NCI-H226 (cell line): Measurements from ENCODE around the gene KLHL22.
"Not testable (repeated sequence)": the region's sequence is repeated elsewhere in the genome, so short reads cannot be mapped to it uniquely, and the experiment has no call there.

Experiments used
- DNase-seq: peaks from one replicate; pipeline ENCODE4 v3.0.0-alpha.2; 2015

The KLHL22 gene

DNA sequence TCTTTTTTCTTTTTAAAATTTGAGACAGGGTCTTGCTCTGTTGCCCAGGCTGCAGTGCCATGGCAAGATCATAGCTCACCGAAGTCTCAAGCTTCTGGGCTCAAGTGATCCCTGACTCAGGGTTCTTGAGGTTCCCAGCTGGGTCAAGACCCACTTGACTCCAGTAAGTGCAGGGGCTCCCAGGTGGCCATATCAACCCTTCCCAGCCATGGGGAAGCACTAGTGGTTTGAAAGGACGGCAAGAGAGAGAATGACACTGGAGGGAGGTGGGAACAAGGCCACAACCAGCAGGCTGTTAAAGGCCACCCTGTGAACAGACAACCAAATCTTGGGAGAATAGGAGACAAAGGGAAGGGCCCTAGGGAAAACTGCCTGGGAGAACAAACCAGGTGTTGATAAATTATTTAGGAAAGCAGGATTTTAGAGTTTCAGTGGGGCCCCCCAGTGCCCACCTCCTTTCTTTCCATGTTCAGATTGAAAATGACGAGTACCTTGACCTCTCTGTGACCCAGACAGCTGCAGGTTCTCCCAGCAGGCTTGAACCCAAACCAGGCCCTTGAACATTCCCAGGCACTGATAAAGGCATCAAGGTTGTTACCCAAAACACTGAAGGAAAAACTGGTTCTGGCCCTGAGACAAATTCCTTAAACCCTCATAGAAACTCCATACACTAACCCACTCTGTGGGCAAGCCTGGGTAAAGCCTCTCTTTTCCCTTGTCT lies 28.8 kb downstream of the KLHL22 start:
- DNase-seq = no peak

DNA sequence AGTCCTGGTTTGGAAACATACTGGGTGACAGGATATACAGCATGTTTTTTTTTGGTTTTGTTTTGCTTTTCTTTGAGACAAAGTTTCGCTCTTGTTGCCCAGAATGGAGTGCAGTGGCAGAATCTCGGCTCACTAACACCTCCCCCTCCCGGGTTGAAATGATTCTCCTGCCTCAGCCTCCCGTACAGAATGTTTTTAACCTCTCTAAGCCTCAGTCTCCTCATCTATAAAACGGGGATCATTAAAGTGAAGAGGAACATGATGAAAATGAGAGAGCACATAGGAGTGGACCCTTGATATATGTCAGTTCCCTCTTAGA lies 29.9 kb downstream of the KLHL22 start:
- no peak for DNase-seq

DNA sequence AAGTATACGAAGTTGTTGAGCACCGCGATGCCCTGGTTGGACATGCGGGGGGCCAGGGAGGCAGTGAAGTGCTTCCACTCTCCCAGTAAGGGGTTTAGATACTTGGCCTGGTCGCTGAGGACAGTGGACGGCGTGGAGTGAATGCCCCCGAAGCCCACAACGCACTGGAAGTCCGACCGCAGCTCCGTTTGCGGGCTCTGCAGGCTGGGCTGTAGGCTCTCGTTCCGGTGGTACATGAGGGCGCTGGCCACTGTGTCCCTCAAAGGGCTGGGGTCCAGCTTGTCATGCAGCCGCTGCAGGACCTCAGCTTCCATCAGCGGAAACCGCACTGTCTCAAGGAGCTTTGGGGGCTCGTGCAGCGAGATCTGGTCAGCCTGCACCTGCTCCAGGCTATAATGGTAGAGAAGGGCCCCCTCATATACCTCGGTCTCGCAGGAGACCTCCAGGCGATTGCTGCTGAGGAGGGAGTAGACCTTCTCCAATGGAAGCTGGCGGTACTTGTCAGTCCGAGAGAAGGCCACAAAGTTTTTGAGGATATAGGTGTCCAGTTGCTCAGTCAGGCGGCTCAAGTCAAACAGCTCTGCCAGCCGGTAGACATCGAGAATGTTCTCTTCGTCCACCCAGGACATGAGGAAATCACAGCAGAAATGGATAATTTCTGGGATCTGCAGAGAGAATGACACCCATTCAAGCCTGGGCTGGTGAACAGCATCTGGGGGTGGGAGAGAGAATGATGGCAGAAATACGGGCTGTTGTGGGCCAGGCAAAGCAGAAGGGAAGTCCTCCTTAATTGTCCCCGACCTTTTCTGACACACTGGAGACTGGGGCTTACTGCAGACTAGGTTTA lies 30.5 kb downstream of the KLHL22 start:
- DNase-seq = no peak

DNA sequence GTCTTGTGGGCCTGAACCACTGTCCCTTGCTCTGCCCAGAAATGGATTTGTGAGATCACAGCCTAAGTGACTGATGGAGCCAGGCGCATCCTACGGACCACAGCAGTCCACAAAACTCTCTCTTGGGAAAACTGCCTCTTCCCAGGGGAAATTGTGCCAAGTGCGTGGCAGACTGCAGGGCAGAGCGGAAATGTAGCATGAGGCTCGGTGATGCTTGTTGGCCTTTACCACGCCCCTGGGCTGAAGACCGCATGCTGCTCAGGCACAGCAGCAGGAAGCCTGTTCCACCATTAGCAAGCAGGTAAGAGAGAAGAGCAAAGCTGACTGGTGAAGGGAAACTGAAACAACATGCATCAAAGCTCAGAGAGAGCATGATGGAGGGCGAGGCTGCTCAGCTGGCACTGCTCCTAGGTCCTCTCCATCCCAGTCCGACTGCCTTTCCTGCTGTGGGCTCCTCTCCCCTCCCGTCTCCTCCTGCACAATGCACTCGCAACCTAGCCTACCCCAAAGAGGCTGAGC lies 31.4 kb downstream of the KLHL22 start:
- no peak for DNase-seq

DNA sequence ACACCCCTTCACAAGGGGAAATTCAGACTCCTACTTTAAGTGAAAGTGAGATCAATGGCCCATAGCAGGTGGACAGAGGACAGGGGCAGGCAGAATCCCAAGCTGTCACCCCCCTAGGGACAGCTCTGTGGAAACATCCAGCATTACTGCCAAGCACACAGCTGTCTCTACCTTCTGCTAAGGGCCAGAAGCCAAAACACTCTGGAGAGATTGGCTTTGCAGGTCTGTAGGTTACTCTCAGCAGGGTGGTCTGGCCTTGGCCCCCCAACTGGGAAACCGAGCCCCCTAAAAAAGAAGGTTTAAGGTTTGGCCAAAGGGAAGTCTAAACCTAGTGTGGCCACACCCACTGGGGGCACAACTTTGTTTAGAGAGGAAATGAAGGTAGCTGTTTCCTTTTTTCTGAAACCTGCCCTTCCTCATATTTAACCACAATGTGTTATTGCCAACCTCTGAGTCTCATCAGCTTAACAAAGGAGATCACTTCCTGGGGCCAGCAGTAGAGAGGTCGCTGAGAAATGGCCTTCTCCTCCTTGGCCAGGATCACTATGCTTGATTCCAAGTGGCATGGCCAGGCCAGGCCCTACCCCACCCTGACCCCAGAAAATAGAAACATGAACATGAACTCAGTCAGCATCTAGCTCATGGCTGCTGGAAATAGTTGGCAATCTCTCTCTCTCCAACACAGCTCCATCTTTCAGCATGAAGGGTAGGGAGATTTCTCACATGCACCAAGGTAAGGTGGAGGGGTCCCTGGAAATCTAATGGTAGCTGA lies 32.1 kb downstream of the KLHL22 start:
- DNase-seq = no peak

DNA sequence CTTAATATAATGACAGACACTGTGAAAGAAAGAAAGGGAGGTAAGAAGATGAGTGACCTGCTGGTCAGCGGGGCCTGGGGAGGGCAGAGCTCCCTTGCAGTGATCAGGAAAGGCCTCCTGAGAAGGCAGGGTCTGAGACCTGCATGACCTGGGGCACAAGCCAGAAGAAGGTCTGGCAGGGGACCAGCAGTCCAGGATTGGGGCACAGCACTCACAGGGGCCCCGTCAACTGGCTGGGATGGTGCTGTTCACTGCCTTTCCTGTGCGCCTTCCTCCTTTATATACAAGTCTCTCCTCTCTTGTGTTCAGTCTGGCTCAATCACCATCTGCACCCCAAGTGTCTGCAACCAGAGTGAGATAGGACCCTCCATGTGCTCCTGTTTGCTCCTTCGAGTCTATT lies 35.7 kb downstream of the KLHL22 start:
- no peak for DNase-seq

DNA sequence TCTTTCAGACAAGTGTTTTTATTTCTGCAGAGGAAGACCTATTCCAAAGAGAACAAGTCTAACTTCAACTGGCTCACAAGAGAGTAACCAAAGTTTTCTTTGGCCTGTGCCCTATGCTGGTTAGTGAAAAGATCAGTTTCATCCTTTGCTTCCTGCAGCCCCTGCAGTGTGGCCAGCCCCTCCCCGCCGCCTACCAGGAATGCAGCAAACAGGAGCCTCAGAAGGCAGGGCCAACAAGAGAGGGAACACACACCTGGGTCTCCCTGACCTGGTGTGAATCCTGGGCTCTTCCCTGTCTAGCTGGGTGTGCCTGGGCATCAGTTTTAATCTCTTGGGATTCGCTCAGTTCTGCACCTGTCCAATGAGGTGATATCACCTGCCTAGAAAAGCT lies 36.4 kb downstream of the KLHL22 start:
- DNase-seq = no peak

DNA sequence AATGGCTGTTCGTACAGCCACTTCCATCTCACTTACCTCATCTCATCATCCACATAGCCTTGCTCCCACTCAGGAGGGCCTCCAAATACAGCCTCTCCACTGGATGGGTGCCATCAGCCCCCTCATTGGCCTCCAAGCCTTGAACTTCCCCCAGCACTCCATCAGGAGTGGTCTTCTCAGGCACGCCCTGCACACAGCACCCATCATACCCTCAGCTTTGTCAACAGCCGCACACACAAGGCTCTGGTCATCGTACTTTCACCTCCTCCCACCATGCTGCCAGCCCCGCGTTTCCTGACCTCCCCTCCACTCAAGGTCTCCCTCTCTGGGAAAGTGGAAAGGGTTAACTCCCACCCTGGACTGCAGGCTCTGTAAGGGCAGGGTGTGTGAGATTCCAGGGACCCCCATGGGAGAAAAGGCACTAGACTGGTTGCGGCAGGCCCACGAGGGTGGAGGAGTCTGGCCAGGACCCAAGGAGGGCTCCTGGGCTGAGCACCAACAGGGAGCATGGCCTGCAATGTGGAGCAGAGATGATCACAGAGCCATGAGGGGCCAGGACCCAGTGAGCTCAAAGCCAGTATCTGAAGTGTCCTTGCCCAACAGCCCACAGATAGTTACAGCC lies 37.0 kb downstream of the KLHL22 start:
- DNase-seq = no peak

DNA sequence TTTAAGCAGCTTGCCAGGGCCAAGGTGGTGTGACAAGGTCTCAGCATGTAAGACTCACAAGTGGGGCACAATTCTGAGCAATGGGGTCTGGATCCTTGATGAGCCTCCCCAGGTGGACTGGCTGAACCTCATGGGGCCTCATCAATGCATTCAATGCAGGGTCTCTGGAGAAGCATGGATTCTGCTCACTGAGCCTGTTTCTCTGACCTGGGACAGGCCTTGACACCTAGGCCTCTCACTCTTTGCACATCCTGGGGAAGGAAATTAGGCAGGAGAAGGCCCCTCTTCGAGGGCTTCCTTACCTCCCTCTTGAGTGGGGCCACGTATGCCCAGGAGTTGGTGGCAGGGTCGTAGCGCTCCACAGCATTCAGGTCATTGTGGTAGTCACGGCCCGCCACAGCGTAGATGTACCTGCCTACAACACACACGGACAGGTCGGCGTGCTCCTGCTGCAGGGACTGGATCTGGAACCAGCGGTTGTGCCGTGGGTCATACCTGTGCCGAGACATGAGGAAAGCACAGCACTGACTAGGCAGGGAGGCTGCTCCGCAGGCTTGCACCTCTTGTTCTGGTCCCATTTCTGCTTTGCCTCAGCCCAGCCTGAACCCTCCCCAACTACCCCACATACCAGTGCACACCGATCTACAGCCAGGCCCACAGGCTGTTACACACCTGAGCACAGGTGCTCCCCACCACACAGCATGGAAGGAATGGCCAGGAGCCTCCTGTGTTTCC lies 37.9 kb downstream of the KLHL22 start:
- no peak for DNase-seq

DNA sequence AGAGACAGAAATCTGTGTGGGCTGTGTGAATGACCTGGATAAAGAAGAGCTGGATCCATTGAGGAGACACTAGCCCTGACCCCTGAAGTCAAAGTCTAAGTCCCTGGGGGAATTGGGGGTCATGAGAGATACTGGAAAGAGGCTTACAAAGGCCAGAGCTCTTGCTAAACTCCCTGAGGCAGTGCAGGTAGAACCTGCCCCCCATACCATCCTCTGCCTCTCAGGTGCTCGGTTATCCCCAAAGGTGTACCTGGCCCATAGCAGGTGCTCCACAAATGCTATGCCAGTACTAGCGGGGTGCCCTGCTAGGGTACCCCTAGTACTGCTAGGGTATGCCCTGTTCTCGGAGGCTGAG lies 38.9 kb downstream of the KLHL22 start:
- no peak for DNase-seq

DNA sequence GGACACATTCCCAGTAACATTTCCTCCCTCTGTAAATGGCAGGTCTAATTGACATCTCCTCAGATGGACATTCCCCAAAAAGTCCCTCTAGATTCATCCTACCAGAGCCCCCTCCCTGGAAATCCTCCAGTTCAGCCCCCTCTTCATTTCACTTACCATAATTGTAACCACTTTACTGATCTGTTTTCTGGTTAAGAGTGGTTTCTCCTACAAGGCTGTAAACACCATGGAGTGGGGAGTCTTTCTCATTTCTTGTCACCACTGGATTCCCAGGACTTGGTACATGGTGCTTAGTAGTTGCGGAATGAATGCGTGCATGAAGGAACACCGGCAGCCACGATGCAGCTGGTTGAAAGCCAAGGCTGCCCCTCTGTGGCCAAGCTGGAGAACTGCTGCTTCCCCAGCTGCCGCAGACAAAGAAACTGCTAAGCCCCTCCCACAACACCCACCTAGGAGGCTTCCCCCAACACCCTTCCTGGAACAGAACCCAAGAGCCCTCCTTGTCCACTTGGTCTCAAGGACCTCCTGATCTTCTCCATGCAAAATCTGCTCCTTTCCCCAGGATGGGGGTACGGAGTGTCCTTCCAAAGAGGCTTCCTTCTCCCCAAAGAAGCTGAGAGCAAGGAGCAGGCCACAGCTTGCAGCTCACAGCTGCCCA lies 39.4 kb downstream of the KLHL22 start:
- DNase-seq = peak; percentile 5

DNA sequence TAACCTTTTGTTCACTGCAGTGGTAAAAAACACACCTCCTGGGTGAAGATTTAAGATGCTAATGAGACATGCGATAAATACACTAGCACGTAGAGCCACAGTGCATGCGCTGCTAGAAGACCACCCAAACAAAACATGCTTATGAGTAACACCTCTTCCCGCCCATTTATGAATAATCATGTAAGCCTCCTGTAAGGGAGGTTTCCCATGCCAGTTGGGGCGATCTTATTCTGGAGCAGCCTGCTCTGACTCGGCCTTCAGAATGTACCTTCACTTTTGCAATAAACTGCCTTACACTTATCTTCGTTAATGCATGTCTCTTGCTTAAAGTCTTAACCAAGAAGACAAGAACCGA lies 39.9 kb downstream of the KLHL22 start:
- no peak for DNase-seq

DNA sequence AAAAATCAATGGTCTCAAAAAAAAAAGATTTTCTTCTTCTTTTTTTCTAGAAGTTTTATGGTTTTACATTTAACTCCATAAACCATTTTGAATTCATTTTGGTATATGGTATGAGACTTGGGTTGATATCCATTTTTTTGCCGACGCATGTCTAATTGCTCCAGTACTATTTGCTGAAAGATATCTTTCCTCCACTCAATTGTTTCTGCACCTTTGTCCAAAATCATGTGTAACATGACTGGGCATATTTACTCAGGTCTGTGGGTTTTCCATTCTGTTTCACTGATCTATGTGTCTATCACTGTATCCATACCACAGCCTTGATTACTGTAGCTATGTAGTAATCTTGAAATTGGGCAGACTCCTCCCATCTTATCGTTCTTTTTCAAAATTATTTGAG lies 42.4 kb downstream of the KLHL22 start:
- no peak for DNase-seq

DNA sequence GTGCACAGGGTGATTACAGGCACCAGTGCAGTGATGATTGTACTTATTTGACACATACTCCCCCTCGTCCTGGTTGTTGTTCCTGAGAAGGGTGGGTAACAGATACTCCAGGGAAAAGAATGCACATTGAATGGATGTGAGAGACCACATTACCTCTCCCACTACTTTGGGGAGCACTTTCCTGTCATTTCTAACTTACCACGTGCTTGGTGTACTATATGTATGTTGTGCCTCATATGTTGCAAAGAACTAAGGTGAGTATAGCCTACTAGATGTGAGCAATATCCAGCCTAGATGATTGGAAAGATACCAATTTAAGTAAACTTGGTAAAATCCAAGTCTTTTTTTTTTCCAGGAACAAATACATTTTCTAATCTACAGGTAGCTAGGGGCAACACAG lies 43.7 kb downstream of the KLHL22 start:
- no peak for DNase-seq

DNA sequence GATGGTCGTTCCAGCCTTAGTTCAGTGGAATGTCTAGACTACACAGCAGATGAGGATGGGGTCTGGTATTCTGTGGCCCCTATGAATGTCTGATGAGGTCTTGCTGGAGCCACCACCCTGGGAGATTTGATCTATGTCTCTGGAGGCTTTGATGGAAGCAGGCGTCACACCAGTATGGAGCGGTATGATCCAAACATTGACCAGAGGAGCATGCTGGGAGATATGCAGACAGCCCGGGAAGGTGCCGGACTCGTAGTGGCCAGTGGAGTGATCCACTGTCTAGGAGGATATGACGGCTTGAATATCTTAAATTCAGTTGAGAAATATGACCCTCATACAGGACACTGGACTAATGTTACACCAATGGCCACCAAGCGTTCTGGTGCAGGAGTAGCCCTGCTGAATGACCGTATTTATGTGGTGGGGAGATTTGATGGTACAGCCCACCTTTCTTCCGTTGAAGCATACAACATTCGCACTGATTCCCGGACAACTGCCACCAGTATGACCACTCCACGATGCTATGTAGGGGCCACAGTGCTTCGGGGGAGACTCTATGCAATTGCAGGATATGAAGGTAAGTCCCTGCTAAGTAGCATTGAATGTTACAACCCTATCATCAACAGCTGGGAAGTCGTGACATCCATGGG lies 44.3 kb downstream of the KLHL22 start:
- DNase-seq = not testable (repeated sequence)

DNA sequence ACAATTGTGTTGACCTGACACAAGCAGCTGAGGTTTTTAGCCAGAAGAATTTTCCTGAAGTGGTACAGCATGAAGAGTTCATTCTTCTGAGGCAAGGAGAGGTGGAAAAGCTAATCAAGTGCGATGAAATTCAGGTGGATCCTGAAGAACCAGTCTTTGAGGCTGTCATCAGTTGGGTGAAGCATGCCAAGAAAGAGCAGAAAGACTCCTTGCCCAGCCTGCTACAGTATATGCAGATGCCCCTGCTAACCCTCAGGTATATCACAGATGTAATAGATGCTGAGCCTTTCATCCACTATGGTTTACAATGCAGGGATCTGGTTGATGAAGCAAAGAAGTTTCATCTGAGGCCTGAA lies 45.1 kb downstream of the KLHL22 start:
- no peak for DNase-seq

DNA sequence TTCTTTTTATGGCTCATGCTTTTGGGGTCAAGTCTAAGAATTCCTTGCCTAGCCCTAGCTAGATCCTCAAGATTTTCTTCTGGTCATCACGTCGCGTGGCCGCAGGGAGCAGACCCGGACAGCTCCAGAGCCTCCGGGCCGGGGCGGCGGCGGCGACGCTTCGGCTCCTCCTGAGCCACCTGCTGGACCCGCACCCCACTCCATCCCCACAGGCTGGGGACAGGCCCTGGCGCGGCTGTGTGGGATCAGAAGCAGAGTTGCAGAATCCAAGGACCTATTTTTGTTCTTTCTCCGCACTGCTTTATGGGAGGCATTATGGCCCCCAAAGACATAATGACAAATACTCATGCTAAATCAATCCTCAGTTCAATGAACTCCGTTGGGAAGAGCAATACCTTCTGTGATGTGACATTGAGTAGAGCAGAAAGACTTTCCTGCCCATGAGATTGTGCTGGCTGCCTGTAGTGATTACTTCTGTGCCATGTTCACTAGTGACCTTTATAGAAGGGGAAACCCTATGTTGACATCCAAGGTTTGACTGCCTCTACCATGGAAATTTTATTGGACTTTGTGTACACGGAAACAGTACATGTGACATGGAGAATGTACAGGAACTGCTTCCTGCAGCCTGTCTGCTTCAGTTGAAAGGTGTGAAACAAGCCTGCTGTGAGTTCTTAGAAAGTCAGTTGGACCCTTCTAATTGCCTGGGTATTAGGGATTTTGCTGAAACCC lies 45.6 kb downstream of the KLHL22 start:
- no peak for DNase-seq

DNA sequence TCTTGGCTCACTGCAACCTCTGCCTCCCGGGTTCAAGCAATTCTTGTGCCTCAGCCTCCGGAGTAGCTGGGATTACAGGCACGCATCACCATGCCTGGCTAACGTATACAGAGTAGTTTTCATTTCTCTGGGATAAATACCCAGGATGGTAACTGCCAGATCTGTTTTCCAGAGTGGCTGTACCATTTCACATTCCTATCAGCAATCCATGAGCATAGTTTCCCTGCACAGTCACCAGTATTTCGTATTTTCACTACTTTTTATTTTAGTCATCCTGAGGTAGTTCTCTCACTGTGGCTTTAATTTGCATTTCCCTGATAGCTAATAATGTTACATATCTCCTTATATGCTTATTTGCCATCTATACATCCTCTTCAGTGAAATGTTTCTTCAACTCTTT lies 47.0 kb downstream of the KLHL22 start:
- DNase-seq = no peak

DNA sequence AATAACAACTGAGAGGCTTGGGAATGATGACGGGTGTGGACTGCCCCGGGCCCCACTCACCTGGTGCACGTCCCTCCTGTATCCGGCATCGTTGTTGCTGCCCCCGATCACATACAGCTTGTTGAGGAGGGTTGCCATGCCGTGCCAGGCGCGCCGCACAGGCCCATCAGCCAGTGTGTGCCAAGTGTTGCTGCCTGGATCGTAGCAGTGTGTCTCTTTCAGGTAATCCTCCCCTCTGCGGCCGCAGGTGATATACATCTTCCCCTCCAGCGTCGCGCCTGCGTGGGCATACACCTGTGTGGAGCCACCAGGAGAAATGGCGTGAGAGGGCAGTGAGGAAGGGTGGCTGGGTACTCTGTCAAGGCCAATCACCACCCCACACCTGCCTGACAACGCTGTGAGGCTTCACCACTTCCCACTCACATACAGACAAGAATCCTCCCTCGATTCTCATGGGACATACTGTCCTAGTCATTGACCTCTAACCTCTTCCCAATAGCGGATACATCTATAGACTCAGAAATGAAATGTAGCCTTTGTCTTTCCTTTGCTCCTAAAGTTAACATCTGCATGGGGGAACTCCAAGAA lies 49.1 kb downstream of the KLHL22 start:
- DNase-seq = no peak

DNA sequence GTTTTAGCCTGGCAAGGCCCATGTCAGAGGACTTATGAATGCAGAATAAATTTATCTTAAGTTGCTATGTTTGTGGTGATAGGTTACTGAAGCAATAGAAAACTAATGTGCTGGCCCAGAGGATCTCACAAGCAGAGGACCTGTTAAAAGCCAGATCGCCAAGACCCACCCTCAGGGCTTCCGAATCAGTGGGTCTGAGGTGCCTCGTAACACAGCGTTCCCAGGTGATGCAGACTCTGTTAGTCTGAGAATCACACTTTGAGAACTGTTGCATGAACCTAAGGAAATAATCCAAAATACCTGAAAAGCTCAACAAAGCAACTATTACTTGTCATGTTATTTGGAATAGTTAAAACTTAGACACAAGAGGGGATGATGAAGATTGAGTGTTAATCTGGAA lies 51.3 kb downstream of the KLHL22 start:
- DNase-seq = no peak
